CD14-positive monocyte (primary cell): ENCODE results near the gene OSBPL8. TPM values are rescaled to one million over a fixed set of nuclear protein-coding genes. Genes with fewer than 3 reads are reported as not detected.

Experiments used
- DNase-seq, 3 donors: peaks; one replicate each; pipeline ENCODE4 v3.0.0-alpha.2; 2011 to 2022
- H2AFZ ChIP-seq: 2 replicates; pipeline ENCODE4 v1.6.0; 2012; ENCODE audit warnings: mild to moderate bottlenecking, low read depth, low read length, inconsistent platforms; ENCODE audit not compliant: insufficient read depth, poor library complexity, severe bottlenecking
- H3K27ac ChIP-seq, 2 donors: 1 replicate in 1 of 2; 2 replicates in 1 of 2; pipeline ENCODE4 v1.5.1; 2012 to 2013; ENCODE audit warnings: low read length in 2 of 2, control low read depth in 1 of 2, inconsistent platforms in 1 of 2, low read depth in 1 of 2, mild to moderate bottlenecking in 1 of 2
- H3K27me3 ChIP-seq, 2 donors: one replicate each; pipeline versions ENCODE4 v1.6.0 to v1.6.1; 2011 to 2013; ENCODE audit warnings: low read length in 2 of 2; ENCODE audit not compliant: control insufficient read depth in 2 of 2, insufficient read depth in 2 of 2
- H3K36me3 ChIP-seq, 2 donors: replicated peaks in 1 of 2; 1 replicate in 1 of 2; 2 replicates in 1 of 2; pipeline versions ENCODE4 v1.5.1 to v1.6.1; 2012 to 2013; ENCODE audit warnings: low read length in 2 of 2, control low read depth in 1 of 2, inconsistent platforms in 1 of 2, mild to moderate bottlenecking in 1 of 2; ENCODE audit not compliant: insufficient read depth in 2 of 2, control insufficient read depth in 1 of 2
- H3K4me1 ChIP-seq, 2 donors: 1 replicate in 1 of 2; 2 replicates in 1 of 2; pipeline versions ENCODE4 v1.5.1 to v1.6.1; 2012 to 2013; ENCODE audit warnings: low read length in 2 of 2, control low read depth in 1 of 2, inconsistent platforms in 1 of 2, mild to moderate bottlenecking in 1 of 2, moderate library complexity in 1 of 2; ENCODE audit not compliant: insufficient read depth in 2 of 2, control insufficient read depth in 1 of 2
- H3K4me2 ChIP-seq: replicated peaks from 2 replicates; pipeline ENCODE3; 2012; ENCODE audit warnings: low read length, moderate library complexity, mild to moderate bottlenecking; ENCODE audit not compliant: poor library complexity, severe bottlenecking; ENCODE audit errors: extremely low read depth
- H3K4me3 ChIP-seq, 3 experiments: fragments of 200-600 bp in 1 of 3; sonication (generic) in 1 of 3; replicated peaks in 1 of 3; 1 replicate in 2 of 3; 2 replicates in 1 of 3; pipeline ENCODE4 v1.5.1; 2011 to 2013; ENCODE audit warnings: low read length in 3 of 3, mild to moderate bottlenecking in 3 of 3, control low read depth in 2 of 3, low read depth in 2 of 3, inconsistent platforms in 1 of 3, moderate library complexity in 1 of 3
- H3K79me2 ChIP-seq: 2 replicates; pipeline ENCODE4 v1.6.0; 2012; ENCODE audit warnings: mild to moderate bottlenecking, control low read depth, inconsistent platforms, low read length, moderate library complexity; ENCODE audit not compliant: insufficient read depth
- H3K9ac ChIP-seq: 2 replicates; pipeline ENCODE4 v1.6.0; 2017; ENCODE audit warnings: low read length, mild to moderate bottlenecking; ENCODE audit not compliant: insufficient read depth, poor library complexity, severe bottlenecking
- H3K9me3 ChIP-seq, 2 donors: replicated peaks in 1 of 2; 1 replicate in 1 of 2; 2 replicates in 1 of 2; pipeline versions ENCODE4 v1.5.1 to v1.6.1; 2012 to 2013; ENCODE audit warnings: low read length in 2 of 2, control low read depth in 1 of 2; ENCODE audit not compliant: control insufficient read depth in 1 of 2, insufficient read depth in 1 of 2
- H4K20me1 ChIP-seq: 2 replicates; pipeline ENCODE4 v1.6.0; 2012; ENCODE audit warnings: mild to moderate bottlenecking, low read length, control low read depth, moderate library complexity; ENCODE audit not compliant: insufficient read depth
- H3K27ac Mint-ChIP-seq, 7 donors: one replicate each; pipeline ENCODE4 v1.8.0; 2020; ENCODE audit warnings: mild to moderate bottlenecking in 7 of 7, mixed read lengths in 7 of 7, moderate library complexity in 6 of 7, inconsistent platforms in 2 of 7
- H3K27me3 Mint-ChIP-seq, 3 donors: one replicate each; pipeline ENCODE4 v1.8.0; 2021 to 2022; ENCODE audit warnings: low read depth in 3 of 3, mild to moderate bottlenecking in 3 of 3, mixed read lengths in 3 of 3, moderate library complexity in 3 of 3, inconsistent platforms in 1 of 3
- H3K36me3 Mint-ChIP-seq, 2 donors: one replicate each; pipeline ENCODE4 v1.8.0; 2020; ENCODE audit warnings: mixed read lengths in 2 of 2, inconsistent platforms in 1 of 2, mild to moderate bottlenecking in 1 of 2
- H3K4me1 Mint-ChIP-seq: one replicate; pipeline ENCODE4 v1.8.0; 2020; ENCODE audit warnings: mild to moderate bottlenecking, mixed read lengths
- H3K4me3 Mint-ChIP-seq, 2 donors: one replicate each; pipeline ENCODE4 v1.8.0; 2020; ENCODE audit warnings: mild to moderate bottlenecking in 2 of 2, mixed read lengths in 2 of 2, moderate library complexity in 1 of 2
- H3K9me3 Mint-ChIP-seq, 7 donors: one replicate each; pipeline ENCODE4 v1.8.0; 2020 to 2022; ENCODE audit warnings: mixed read lengths in 7 of 7, mild to moderate bottlenecking in 6 of 7, moderate library complexity in 6 of 7, inconsistent platforms in 2 of 7
- WGBS: methylation state at CpG from one replicate; pipeline ENCODE4 v1.1.5; 2013; ENCODE audit warnings: missing lambda C conversion rate; ENCODE audit not compliant: insufficient coverage; 5-methylcytosine and 5-hydroxymethylcytosine counted together
- intact Hi-C, 2 donors: fragments of 100-400 bp; cut with micrococcal nuclease; formaldehyde crosslinking; loops; one replicate each; pipeline versions ENCODE4 v1.15.0 to v1.15.1; 2023
- polyA plus RNA-seq, 3 donors: library from polyadenylated mRNA; depleted of rRNA in 1 of 3; unstranded in 2 of 3; stranded (reverse) in 1 of 3; fragments of 300-500 nt in 2 of 3; fragments of >200 nt in 1 of 3; fragmentation: Illumina TruSeq in 2 of 3; gene quantifications; 1 replicate in 2 of 3; 2 replicates in 1 of 3; pipeline ENCODE4 v1.2.3, GENCODE V29; 2012 to 2021
- TF ChIP-seq, protein P1 (sequence below): fragments of 200-600 bp; IDR thresholded peaks from one replicate; pipeline ENCODE4 v1.8.0; 2022; ENCODE audit warnings: antibody characterized with exemption, mild to moderate bottlenecking

Gene OSBPL8
- polyA plus RNA-seq, 3 donors, result 25.3 to 167 (median 147) TPM

DNA sequence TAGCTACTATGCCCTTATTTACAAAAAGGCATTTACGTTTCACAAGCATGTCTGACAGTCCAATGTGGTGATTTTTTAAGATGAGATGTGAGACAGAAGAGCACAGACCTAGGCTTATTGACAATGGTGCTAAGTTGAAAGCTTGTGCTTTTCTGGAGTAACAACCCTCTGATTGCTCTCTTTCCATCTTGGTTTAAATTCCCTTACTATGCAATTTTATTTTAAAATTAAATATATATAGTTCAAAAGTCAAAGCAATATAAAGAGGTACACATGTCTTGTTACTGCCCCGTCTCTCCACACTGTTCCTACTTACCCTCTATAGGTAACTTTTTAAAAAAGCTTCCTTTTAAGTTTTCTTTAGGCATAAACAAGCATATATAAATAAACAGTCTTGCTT lies 172.0 kb downstream of the OSBPL8 start:
- TF ChIP-seq, protein P1, sequence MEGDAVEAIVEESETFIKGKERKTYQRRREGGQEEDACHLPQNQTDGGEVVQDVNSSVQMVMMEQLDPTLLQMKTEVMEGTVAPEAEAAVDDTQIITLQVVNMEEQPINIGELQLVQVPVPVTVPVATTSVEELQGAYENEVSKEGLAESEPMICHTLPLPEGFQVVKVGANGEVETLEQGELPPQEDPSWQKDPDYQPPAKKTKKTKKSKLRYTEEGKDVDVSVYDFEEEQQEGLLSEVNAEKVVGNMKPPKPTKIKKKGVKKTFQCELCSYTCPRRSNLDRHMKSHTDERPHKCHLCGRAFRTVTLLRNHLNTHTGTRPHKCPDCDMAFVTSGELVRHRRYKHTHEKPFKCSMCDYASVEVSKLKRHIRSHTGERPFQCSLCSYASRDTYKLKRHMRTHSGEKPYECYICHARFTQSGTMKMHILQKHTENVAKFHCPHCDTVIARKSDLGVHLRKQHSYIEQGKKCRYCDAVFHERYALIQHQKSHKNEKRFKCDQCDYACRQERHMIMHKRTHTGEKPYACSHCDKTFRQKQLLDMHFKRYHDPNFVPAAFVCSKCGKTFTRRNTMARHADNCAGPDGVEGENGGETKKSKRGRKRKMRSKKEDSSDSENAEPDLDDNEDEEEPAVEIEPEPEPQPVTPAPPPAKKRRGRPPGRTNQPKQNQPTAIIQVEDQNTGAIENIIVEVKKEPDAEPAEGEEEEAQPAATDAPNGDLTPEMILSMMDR, result no peak
- Histone ChIP-seq H3K9me3 (no peaks in the 10 kb centered on the region), H3K4me3 (no peak overlapping the region), H3K9ac (no peak overlapping the region), H3K4me1 (no peaks in the 10 kb centered on the region), H3K27me3 (no peaks in the 10 kb centered on the region), H4K20me1 (peaks cover 11% of the 10 kb centered on the region), H3K36me3 (peaks cover 90 to 100% of the 10 kb centered on the region in 2 donors), H3K4me2 (no peak overlapping the region), H3K79me2 (no peaks in the 10 kb centered on the region), H2AFZ (no peak overlapping the region), H3K27ac (no peak overlapping the region)
- no peak overlapping the region for H3K27ac Mint-ChIP-seq
- H3K9me3 Mint-ChIP-seq, result no peaks in the 10 kb centered on the region
- no peaks in the 10 kb centered on the region for H3K4me1 Mint-ChIP-seq
- H3K27me3 Mint-ChIP-seq, result peaks cover 0 to 1% (median 0%) of the 10 kb centered on the region in 3 donors
- H3K4me3 Mint-ChIP-seq, result no peak overlapping the region
- intact Hi-C loops, result no loop called here
- peaks cover 77 to 90% of the 10 kb centered on the region in 2 donors for H3K36me3 Mint-ChIP-seq
- WGBS, result no CpG with 5 or more reads among the region's 2 CpGs
- no peak for DNase-seq

GRCh38 chr12:76384560-76384959 lies 175.0 kb downstream of the OSBPL8 start:
- Histone ChIP-seq H2AFZ (no peak overlapping the region), H3K4me1 (no peaks in the 10 kb centered on the region), H3K36me3 (peaks cover 60 to 82% of the 10 kb centered on the region in 2 donors), H3K9ac (no peak overlapping the region), H4K20me1 (no peaks in the 10 kb centered on the region), H3K79me2 (no peaks in the 10 kb centered on the region), H3K27me3 (no peaks in the 10 kb centered on the region), H3K27ac (peak overlapping the region in 1 of 2 donors; percentile 9), H3K4me2 (no peak overlapping the region), H3K4me3 (no peak overlapping the region), H3K9me3 (no peaks in the 10 kb centered on the region)
- no peak for DNase-seq
- intact Hi-C loops, result no loop called here
- 100% methylated on average over 2 of the region's 2 CpGs for WGBS
- Mint-ChIP-seq H3K4me1 (no peaks in the 10 kb centered on the region), H3K27ac (no peak overlapping the region), H3K36me3 (peaks cover 66 to 85% of the 10 kb centered on the region in 2 donors), H3K4me3 (no peak overlapping the region), H3K27me3 (no peaks in the 10 kb centered on the region), H3K9me3 (no peaks in the 10 kb centered on the region)
- TF ChIP-seq, protein P1, result no peak
